ENCODE measurements around the gene TLR6.

TLR6 gene, protein sequence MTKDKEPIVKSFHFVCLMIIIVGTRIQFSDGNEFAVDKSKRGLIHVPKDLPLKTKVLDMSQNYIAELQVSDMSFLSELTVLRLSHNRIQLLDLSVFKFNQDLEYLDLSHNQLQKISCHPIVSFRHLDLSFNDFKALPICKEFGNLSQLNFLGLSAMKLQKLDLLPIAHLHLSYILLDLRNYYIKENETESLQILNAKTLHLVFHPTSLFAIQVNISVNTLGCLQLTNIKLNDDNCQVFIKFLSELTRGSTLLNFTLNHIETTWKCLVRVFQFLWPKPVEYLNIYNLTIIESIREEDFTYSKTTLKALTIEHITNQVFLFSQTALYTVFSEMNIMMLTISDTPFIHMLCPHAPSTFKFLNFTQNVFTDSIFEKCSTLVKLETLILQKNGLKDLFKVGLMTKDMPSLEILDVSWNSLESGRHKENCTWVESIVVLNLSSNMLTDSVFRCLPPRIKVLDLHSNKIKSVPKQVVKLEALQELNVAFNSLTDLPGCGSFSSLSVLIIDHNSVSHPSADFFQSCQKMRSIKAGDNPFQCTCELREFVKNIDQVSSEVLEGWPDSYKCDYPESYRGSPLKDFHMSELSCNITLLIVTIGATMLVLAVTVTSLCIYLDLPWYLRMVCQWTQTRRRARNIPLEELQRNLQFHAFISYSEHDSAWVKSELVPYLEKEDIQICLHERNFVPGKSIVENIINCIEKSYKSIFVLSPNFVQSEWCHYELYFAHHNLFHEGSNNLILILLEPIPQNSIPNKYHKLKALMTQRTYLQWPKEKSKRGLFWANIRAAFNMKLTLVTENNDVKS
- total RNA-seq, result 4.4 to 7.2 (median 6.1) reads per million in 4 donors

DNA sequence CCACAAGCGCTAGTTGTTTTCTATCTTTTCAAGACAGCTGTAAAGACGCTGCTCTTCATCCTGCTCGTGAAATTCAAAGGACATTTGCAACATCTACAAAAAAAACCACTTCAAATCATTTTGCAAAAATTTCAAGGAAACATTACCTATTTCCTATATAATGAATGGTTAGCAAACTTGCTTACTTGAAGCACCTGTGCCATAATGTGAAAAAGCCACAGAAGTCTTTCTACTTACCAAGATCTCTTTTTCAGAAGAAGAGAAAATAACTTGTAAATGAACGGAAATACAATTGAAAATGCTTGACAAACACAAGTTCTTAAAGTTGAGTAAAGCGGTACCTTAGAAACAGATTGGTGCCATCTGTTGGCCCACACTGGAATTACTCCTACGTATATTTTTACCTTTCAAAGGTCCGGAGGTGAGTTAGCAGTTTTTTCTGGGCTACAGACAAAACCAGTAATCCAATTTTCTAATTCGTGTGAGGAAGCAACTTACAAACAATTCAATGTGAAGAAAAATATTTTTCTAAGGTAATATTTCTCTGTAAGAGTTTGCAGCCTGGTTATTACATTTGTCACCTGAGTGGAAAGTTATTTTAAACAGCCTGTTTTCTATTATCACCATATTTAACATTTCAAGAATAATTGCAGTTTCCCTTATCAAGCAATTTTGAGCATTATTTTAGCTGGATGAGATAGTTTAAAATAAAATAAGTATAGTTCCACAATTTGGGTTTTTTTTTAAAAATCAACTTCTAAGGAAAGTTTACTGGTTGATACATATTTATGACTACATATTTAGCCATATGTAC, at the start of gene TLR6:
TLR6 (minus strand) TSS at position 294 of the 814 bp plus-strand sequence. CDS start 27,344 bp downstream, outside the sequence.
- DNase-seq, result peak in 4 of 5 donors; percentile 27 to 90 (median 56)

- DNase-seq, result no peak
These were observed 49.2 kb upstream of the TLR6 start for GRCh38 chr4:38905652-38906385.

- DNase-seq, result no peak
These were observed 48.1 kb upstream of the TLR6 start for GRCh38 chr4:38904682-38905081.

- DNase-seq, result no peak
These were observed 47.6 kb upstream of the TLR6 start for GRCh38 chr4:38904090-38904666.

DNA sequence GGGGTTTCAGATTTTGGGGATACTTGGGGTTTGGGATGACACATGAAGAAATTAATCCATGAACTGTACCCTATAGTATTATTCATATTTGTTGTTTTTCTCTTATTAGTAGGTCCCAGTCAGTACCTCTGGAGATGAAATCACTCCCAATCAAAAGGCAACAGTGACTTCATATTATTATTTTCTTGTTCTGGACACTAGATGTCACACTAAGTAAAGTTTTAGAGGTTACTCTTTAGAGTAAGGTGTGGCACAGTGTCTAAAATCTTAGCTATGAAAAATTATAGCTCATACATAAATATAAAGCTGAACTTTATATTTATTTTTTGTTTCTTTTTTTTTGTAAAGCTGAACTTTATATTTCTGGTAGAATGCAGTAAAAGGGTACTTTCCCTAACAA, 46.1 kb upstream of the TLR6 start:
- peak in 1 of 5 donors; percentile 47 for DNase-seq

GRCh38 chr4:38902221-38902620, 45.6 kb upstream of the TLR6 start:
- no peak for DNase-seq

GRCh38 chr4:38898245-38898644, 41.6 kb upstream of the TLR6 start:
- no peak for DNase-seq

DNA sequence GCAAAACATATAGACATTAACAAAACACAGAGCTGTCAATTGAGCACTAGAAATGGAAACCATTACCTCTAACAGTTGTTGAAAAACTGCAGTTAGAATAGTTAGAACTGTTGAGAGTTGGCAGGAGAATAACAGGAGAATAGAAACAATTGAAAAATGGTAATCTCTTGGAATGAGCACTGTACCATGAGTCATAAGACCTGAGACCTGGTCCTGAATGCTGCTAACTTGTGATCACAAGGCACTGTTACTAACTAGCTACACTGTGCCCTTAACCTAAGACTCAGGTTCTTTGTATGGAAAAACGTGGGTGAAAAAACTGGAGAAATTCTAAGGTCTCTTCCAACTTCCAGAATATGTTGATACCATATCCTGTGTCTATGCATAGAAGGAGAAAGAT, 40.3 kb upstream of the TLR6 start:
- no peak for DNase-seq

GRCh38 chr4:38894322-38894982, 37.8 kb upstream of the TLR6 start:
- no peak for DNase-seq

GRCh38 chr4:38891051-38891983, 34.7 kb upstream of the TLR6 start:
- no peak for DNase-seq

DNA sequence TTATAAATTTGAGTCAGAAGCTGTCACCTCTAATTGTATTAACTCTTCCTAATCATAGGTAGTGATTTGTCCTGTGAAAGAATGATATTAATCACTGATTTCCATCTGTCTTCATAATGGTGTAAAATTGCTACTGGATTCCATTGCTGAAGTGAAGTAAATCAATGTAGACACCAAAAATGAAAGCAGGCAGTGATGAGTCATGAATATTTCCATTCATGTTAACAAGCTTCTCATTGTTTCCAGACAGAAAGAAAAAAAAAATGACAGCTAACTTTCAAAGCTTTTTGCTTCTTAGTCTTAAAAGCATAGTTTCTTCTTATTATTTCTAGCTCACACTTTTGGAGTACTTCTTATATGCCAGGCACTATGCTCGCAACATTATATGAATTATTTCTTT, 32.5 kb upstream of the TLR6 start:
- peak in 1 of 5 donors; percentile 71 for DNase-seq

DNA sequence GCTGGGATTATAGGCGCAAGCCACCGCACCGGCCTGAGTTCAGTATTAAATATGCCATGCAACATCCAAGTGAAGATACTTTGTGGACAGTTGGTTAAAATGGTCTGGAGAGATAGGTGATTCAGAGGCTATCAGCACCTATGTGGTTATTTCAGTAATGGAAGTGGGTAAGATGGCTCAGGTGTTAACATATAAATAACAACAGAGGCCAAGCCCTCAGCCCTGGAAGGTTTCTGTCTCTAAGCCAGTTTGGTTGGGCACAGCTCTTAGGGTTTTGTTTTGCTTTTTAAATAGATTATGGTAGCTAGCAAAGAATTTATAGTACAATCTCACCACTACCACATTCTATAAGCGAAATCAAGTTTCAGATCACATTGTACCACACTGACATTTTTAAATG, 27.6 kb upstream of the TLR6 start:
- no peak for DNase-seq

GRCh38 chr4:38876636-38877035, 20.0 kb upstream of the TLR6 start:
- DNase-seq, result no peak

DNA sequence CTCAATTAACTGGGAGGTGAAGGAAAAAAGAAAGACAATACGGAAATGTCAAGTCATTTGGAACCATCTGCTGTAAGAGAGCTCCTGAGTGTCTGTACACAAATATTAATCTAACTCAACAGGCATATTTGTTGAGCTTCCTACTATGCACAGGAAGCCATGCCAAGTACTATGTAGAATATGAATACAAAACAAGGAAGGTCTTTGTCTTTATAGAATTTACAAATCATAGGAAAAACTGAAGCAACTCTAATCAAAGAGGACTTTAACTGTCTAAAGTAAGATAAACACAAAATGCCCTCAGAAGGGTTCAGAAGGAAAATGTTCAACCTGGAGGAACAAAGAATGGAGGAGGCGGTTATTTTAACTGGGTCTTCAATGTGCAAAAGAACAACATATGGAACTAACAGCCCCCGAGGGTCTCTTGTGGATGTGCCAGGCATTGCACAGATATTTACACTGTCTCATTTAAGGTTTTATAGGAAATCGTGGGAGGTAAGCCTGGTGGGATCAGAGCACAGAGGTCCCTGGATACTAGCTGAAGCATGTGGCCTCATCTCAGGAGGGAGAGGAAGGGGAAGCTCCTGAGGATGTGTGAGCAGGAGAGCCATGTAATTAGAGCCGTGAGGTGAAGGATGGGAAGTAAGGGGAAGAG, 16.8 kb upstream of the TLR6 start:
- DNase-seq, result no peak

GRCh38 chr4:38872620-38873019, 16.0 kb upstream of the TLR6 start:
- DNase-seq, result no peak

- DNase-seq, result no peak
These were observed 15.0 kb upstream of the TLR6 start for GRCh38 chr4:38871593-38871992.

DNA sequence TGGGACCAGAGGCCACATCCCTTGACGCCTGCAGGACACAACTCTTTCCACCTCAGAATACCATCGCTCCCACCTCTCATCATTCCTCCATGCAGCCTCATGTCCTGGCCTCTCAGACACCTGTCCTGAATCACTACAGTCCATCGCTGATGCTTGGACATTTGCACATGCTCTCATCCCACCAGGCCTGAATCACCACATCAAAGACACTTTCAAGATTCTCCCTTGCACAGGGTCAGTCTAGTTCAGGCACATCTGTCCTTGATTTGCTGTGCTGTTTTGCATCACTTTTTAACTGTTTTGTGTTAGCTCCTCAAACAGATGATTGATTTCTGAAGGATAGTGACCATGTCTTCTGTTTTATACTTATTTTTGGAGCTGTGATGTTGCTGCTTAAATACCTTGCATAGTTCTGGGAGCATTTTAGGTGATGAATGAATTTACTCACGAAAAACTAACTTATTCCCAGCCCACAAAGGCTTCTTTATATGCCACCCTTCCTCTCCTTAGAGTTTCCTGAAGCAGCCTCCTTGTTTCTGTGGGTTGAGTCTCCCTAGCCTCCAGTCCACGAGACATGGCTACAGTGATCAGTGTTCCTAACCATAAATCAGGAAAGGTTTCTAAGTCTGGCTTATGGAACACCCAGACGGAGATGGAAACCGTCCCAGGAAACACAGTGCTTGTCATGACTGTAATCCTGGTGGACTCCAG, 13.6 kb upstream of the TLR6 start:
- no peak for DNase-seq

DNA sequence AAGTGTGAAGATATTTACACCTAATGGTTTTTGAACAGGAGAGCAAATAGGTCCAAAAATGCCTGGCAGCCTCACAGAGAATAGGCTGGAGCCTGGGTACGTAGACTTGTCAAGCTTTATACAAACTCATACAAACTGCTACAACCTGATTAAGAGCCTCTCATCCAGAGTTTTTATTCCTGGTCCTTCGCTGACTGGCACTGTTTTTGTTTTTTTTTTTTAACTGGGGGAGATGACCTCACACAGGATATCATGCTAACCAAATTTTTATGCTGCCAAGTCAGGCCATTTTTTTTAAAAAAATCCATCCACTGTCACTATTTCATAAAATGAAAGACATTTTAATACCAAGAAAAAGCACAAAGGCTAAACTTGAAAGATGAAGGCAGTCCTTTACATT, 12.9 kb upstream of the TLR6 start:
- no peak for DNase-seq
